OCI-LY7 (cell line): ENCODE measurements around the gene GPR37. TPM values are rescaled to one million over a fixed set of nuclear protein-coding genes. Genes with fewer than 3 reads are reported as not detected.

ENCODE experiments used
- BruUV-seq: library from RNA; stranded (reverse); fragments of 400-500 nt; replicated peaks from 2 replicates; lab custom pipeline; 2021; lab: Mats Ljungman, UMichigan
- CTCF ChIA-PET: fragments of 300-600 bp; sonication (Branson Sonifier 250); formaldehyde crosslinking; loops from one replicate; lab custom pipeline; 2022; ENCODE audit warnings: antibody characterized with exemption; ENCODE audit not compliant: unreplicated experiment; lab: Charles Lee
- POLR2A ChIA-PET: fragments of 300-600 bp; sonication (Branson Sonifier 250); formaldehyde crosslinking; loops from one replicate; lab custom pipeline; 2022; ENCODE audit warnings: antibody characterized with exemption; lab: Charles Lee
- DNase-seq: peaks from one replicate; pipeline ENCODE4 v3.0.0-alpha.2; 2015; ENCODE audit warnings: low spot score
- H2AFZ ChIP-seq: fragments of 200-600 bp; sonication (generic), shearing (Covaris generic); 2 replicates; pipeline ENCODE4 v1.6.1; 2014; ENCODE audit warnings: mild to moderate bottlenecking, antibody characterized with exemption, low read length, moderate library complexity
- H3K27ac ChIP-seq: fragments of 200-600 bp; sonication (generic); 2 replicates; pipeline ENCODE4 v1.5.1; 2014; ENCODE audit warnings: mixed run types, low read depth, mild to moderate bottlenecking, moderate library complexity, low read length, inconsistent platforms; ENCODE audit not compliant: poor library complexity, severe bottlenecking
- H3K36me3 ChIP-seq: fragments of 200-600 bp; sonication (generic); 2 replicates; pipeline ENCODE4 v1.6.1; 2014; ENCODE audit warnings: mild to moderate bottlenecking, antibody characterized with exemption, low read length, moderate library complexity, mixed read lengths; ENCODE audit not compliant: insufficient read depth
- H3K4me1 ChIP-seq: fragments of 200-600 bp; sonication (generic); 2 replicates; pipeline ENCODE4 v1.5.1; 2014; ENCODE audit warnings: mild to moderate bottlenecking, low read length; ENCODE audit not compliant: insufficient read depth, poor library complexity, severe bottlenecking
- H3K4me2 ChIP-seq: fragments of 200-600 bp; sonication (generic); 2 replicates; pipeline ENCODE4 v1.6.1; 2014; ENCODE audit warnings: mild to moderate bottlenecking, low read length
- H3K4me3 ChIP-seq: fragments of 200-600 bp; sonication (generic); 2 replicates; pipeline ENCODE4 v1.5.1; 2014; ENCODE audit warnings: mild to moderate bottlenecking, low read depth, low read length; ENCODE audit not compliant: poor library complexity, severe bottlenecking
- H3K79me2 ChIP-seq: fragments of 200-600 bp; sonication (generic); 2 replicates; pipeline ENCODE4 v1.6.1; 2016; ENCODE audit warnings: low read depth, mild to moderate bottlenecking, low read length, moderate library complexity, mixed read lengths; ENCODE audit not compliant: insufficient read depth
- H3K9me2 ChIP-seq: fragments of 200-600 bp; sonication (generic); 2 replicates; pipeline ENCODE4 v1.6.1; 2016; ENCODE audit warnings: mild to moderate bottlenecking, low read length, mixed read lengths; ENCODE audit not compliant: insufficient read depth
- H3K9me3 ChIP-seq: fragments of 200-600 bp; sonication (generic); 2 replicates; pipeline ENCODE4 v1.6.1; 2014; ENCODE audit warnings: mild to moderate bottlenecking, mixed run types, low read length, mixed read lengths
- H4K20me1 ChIP-seq: fragments of 200-600 bp; sonication (generic); 2 replicates; pipeline ENCODE4 v1.6.1; 2014; ENCODE audit warnings: mild to moderate bottlenecking, antibody characterized with exemption, low read length, moderate library complexity, mixed read lengths; ENCODE audit not compliant: insufficient read depth
- CTCF ChIP-seq: fragments of 200-600 bp; sonication (generic); conservative IDR thresholded peaks from 2 replicates; pipeline ENCODE4 v1.5.1; 2014; ENCODE audit warnings: mild to moderate bottlenecking, antibody characterized with exemption, low read length, moderate library complexity, mixed read lengths
- EZH2phosphoT487 ChIP-seq: fragments of 200-600 bp; sonication (generic); IDR thresholded peaks from 2 replicates; pipeline ENCODE4 v1.6.1; 2018; ENCODE audit warnings: low read depth, borderline replicate concordance, mild to moderate bottlenecking, mixed run types, antibody characterized with exemption, low read length, moderate library complexity, mixed read lengths
- intact Hi-C: fragments of 100-400 bp; cut with micrococcal nuclease; formaldehyde crosslinking; loops from one replicate; pipeline ENCODE4 v1.10.0; 2022; ENCODE audit not compliant: unreplicated experiment
- total RNA-seq, 2 experiments: library from RNA; depleted of rRNA in 1 of 2; stranded (reverse); fragments of >200 nt in 1 of 2; shearing (Covaris generic) in 1 of 2; gene quantifications; 2 replicates each; pipeline ENCODE4 v1.2.3, GENCODE V29; 2014 to 2022

GPR37 gene
- total RNA-seq, 2 experiments from 2014 or later = not detected

- H3K4me3 ChIP-seq = no peak overlapping the region
- ChIA-PET CTCF (no interaction called here), POLR2A (no interaction called here)
- H3K4me1 ChIP-seq = no peaks in the 10 kb centered on the region
- H3K9me2 ChIP-seq = no peaks in the 10 kb centered on the region
- DNase-seq = no peak
- no peaks in the 10 kb centered on the region for H3K36me3 ChIP-seq
- H3K9me3 ChIP-seq = no peaks in the 10 kb centered on the region
- TF ChIP-seq CTCF (no peak), EZH2phosphoT487 (no peak)
- no peaks in the 10 kb centered on the region; the same call in 1 of the 2 replicates for H4K20me1 ChIP-seq
- H3K27ac ChIP-seq = no peak overlapping the region
- no TSS peak for BruUV-seq
- no peaks in the 10 kb centered on the region for H3K79me2 ChIP-seq
- H2AFZ ChIP-seq = no peak overlapping the region
- no peak overlapping the region for H3K4me2 ChIP-seq
- intact Hi-C loops = no loop called here
Measured at GRCh38 chr7:124790645-124791044, 25.1 kb upstream of the GPR37 start.

- Histone ChIP-seq H3K4me3 (no peak overlapping the region), H3K9me3 (no peaks in the 10 kb centered on the region), H4K20me1 (no peaks in the 10 kb centered on the region; the same call in 1 of the 2 replicates), H3K27ac (no peak overlapping the region), H2AFZ (no peak overlapping the region), H3K36me3 (no peaks in the 10 kb centered on the region), H3K4me2 (no peak overlapping the region), H3K9me2 (no peaks in the 10 kb centered on the region), H3K79me2 (no peaks in the 10 kb centered on the region), H3K4me1 (no peaks in the 10 kb centered on the region)
- BruUV-seq = no TSS peak
- intact Hi-C loops = loop anchor here (2.0 to 10.0 kb wide), 2 partner anchors 631 to 685 kb away; no protein-coding TSS in a partner anchor
- DNase-seq = no peak
- TF ChIP-seq EZH2phosphoT487 (no peak), CTCF (no peak)
- POLR2A ChIA-PET = no interaction called here
- CTCF ChIA-PET = no interaction called here
Measured at GRCh38 chr7:124785994-124786393, 20.4 kb upstream of the GPR37 start.

GRCh38 chr7:124784879-124785818 lies 19.6 kb upstream of the GPR37 start:
- H2AFZ ChIP-seq = no peak overlapping the region
- H3K4me3 ChIP-seq = no peak overlapping the region
- no peak overlapping the region for H3K27ac ChIP-seq
- CTCF ChIA-PET = no interaction called here
- no peaks in the 10 kb centered on the region; the same call in 1 of the 2 replicates for H4K20me1 ChIP-seq
- DNase-seq = peak; percentile 38
- intact Hi-C loops = loop anchor here (2.0 to 10.0 kb wide), 2 partner anchors 630 to 684 kb away; no protein-coding TSS in a partner anchor
- no peaks in the 10 kb centered on the region for H3K79me2 ChIP-seq
- POLR2A ChIA-PET = interaction anchor here (0.6 to 1.0 kb wide), 2 partner anchors 25 to 204 kb away, joined by 3 to 5 read pairs; no protein-coding TSS in a partner anchor
- TF ChIP-seq EZH2phosphoT487 (no peak), CTCF (peak; percentile 87)
- H3K4me1 ChIP-seq = no peaks in the 10 kb centered on the region
- H3K9me2 ChIP-seq = no peaks in the 10 kb centered on the region
- H3K9me3 ChIP-seq = no peaks in the 10 kb centered on the region
- no peaks in the 10 kb centered on the region for H3K36me3 ChIP-seq
- no peak overlapping the region for H3K4me2 ChIP-seq
- BruUV-seq = no TSS peak
